Mucosa of descending colon (tissue), 3 donors: Measurements from ENCODE around the gene RINL. TPM values are rescaled to one million over a fixed set of nuclear protein-coding genes. Genes with fewer than 3 reads are reported as not detected.

Experiments used
- ATAC-seq: fragments of 200-7000 bp; cut with Tn5 transposase; one replicate; pipeline ENCODE4 v1.9.1; 2020; ENCODE audit warnings: mild to moderate bottlenecking, moderate library complexity
- DNase-seq, 3 donors: peaks; one replicate each; pipeline ENCODE4 v3.0.0-alpha.2; 2020
- H3K36me3 ChIP-seq: fragments of 200-600 bp; one replicate; pipeline ENCODE4 v1.8.0; 2021; ENCODE audit warnings: low read depth, mild to moderate bottlenecking
- H3K4me1 ChIP-seq: fragments of 200-600 bp; one replicate; pipeline ENCODE4 v1.8.0; 2021; ENCODE audit warnings: low read depth, mild to moderate bottlenecking
- H3K4me3 ChIP-seq: fragments of 200-600 bp; one replicate; pipeline ENCODE4 v1.8.0; 2021; ENCODE audit warnings: mild to moderate bottlenecking
- H3K9me3 ChIP-seq: fragments of 200-600 bp; one replicate; pipeline ENCODE4 v1.8.0; 2021; ENCODE audit warnings: mild to moderate bottlenecking
- CTCF ChIP-seq: fragments of 200-600 bp; IDR thresholded peaks from one replicate; pipeline ENCODE4 v1.8.0; 2022; ENCODE audit warnings: antibody characterized with exemption, mild to moderate bottlenecking
- intact Hi-C, 2 donors: fragments of 100-400 bp; cut with DNase I in 1 of 2; cut with micrococcal nuclease in 1 of 2; formaldehyde crosslinking; loops; one replicate each; pipeline versions ENCODE4 v1.11.0 to v1.11.1; 2022; cut with DNase I, micrococcal nuclease
- total RNA-seq, 3 donors: library from RNA; stranded (reverse); fragmentation: NEBNext Ultra II Directional in 2 of 3; extraction: Animal tissue kit (Norgen Biotek cat#: 25700) in 2 of 3; gene quantifications; one replicate each; pipeline versions ENCODE4 v1.2.1 to v1.2.4, GENCODE V29; 2021 to 2023
- donor health status: DM: no; HTN: no; CAD: no; lungs with moderate emphysema.
- donor health status: DM: no; HTN: no; CAD: no.
- donor health status: DM: no; HTN: yes; CAD: no.

RINL gene
- total RNA-seq, 3 donors from 2014 or later = 3.8 to 5.4 (median 5.2) TPM

GRCh38 chr19:38836983-38837626 lies 41.0 kb downstream of the RINL start:
- DNase-seq = peak in 1 of 3 donors; percentile 16
- H3K9me3 ChIP-seq = no peaks in the 10 kb centered on the region
- TF ChIP-seq CTCF = no peak
- peaks cover 13% of the 10 kb centered on the region for H3K4me1 ChIP-seq
- intact Hi-C loops = no loop called here
- ATAC-seq = no peak
- peaks cover 31% of the 10 kb centered on the region for H3K36me3 ChIP-seq
- H3K4me3 ChIP-seq = no peak overlapping the region

GRCh38 chr19:38836159-38836982 lies 41.7 kb downstream of the RINL start:
- no peak for ATAC-seq
- H3K4me1 ChIP-seq = peaks cover 13% of the 10 kb centered on the region

GRCh38 chr19:38834590-38834989 lies 43.5 kb downstream of the RINL start:
- intact Hi-C loops = no loop called here
- H3K36me3 ChIP-seq = peaks cover 17% of the 10 kb centered on the region
- no peaks in the 10 kb centered on the region for H3K9me3 ChIP-seq
- H3K4me1 ChIP-seq = peaks cover 26% of the 10 kb centered on the region
- ATAC-seq (no peak), DNase-seq (no peak)
- no peak for TF ChIP-seq CTCF
- no peak overlapping the region for H3K4me3 ChIP-seq

More at GRCh38 chr19:38836159-38836982, 41.7 kb downstream of the RINL start:
- Histone ChIP-seq H3K9me3 (no peaks in the 10 kb centered on the region), H3K4me3 (no peak overlapping the region), H3K36me3 (peaks cover 25% of the 10 kb centered on the region)
- DNase-seq = peak in 1 of 3 donors; percentile 5
- intact Hi-C loops = no loop called here
- no peak for TF ChIP-seq CTCF

GRCh38 chr19:38834104-38834490 lies 44.0 kb downstream of the RINL start:
- H3K36me3 ChIP-seq = peaks cover 12% of the 10 kb centered on the region
- TF ChIP-seq CTCF = no peak

GRCh38 chr19:38833092-38833425 lies 45.0 kb downstream of the RINL start:
- intact Hi-C loops = no loop called here
- Histone ChIP-seq H3K9me3 (no peaks in the 10 kb centered on the region), H3K36me3 (peaks cover 9% of the 10 kb centered on the region), H3K4me3 (no peak overlapping the region), H3K4me1 (peaks cover 31% of the 10 kb centered on the region)
- ATAC-seq = no peak
- TF ChIP-seq CTCF = no peak
- DNase-seq = no peak

More at GRCh38 chr19:38834104-38834490, 44.0 kb downstream of the RINL start:
- no peaks in the 10 kb centered on the region for H3K9me3 ChIP-seq
- H3K4me1 ChIP-seq = peaks cover 30% of the 10 kb centered on the region
- intact Hi-C loops = no loop called here
- ATAC-seq = no peak
- no peak overlapping the region for H3K4me3 ChIP-seq
- DNase-seq = no peak
